ENCODE results near the gene URB1.

DNA sequence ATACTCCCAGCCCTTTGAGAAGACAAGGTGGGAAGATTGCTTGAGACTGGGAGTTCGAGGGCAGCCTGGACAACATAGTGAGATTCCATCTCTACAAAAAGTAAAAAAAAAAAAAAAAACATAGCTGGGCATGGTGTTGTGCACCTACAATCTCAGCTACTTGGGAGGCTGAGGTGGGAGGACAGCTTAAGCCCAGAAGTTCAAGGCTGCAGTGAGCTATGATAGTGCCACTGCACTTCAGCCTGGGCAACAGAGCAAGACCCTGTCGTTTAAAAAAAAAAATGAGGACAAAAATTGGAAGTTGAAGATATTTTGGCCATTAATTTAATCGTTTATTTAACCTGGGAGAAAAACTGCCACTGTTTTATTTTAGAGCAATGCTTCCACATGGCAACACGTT lies 1.1 kb downstream of the URB1 start:
- TF ChIP-seq, protein P1, sequence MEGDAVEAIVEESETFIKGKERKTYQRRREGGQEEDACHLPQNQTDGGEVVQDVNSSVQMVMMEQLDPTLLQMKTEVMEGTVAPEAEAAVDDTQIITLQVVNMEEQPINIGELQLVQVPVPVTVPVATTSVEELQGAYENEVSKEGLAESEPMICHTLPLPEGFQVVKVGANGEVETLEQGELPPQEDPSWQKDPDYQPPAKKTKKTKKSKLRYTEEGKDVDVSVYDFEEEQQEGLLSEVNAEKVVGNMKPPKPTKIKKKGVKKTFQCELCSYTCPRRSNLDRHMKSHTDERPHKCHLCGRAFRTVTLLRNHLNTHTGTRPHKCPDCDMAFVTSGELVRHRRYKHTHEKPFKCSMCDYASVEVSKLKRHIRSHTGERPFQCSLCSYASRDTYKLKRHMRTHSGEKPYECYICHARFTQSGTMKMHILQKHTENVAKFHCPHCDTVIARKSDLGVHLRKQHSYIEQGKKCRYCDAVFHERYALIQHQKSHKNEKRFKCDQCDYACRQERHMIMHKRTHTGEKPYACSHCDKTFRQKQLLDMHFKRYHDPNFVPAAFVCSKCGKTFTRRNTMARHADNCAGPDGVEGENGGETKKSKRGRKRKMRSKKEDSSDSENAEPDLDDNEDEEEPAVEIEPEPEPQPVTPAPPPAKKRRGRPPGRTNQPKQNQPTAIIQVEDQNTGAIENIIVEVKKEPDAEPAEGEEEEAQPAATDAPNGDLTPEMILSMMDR (IDR thresholded peaks at IDR 0.05; ENCODE audit: poor library complexity) = no peak
- no peak for TF ChIP-seq EZH2 (IDR thresholded peaks at IDR 0.05; ENCODE audit: borderline replicate concordance)

All from hepatocyte (in vitro differentiated cells).